ENCODE results near the gene PTPRD.

DNA sequence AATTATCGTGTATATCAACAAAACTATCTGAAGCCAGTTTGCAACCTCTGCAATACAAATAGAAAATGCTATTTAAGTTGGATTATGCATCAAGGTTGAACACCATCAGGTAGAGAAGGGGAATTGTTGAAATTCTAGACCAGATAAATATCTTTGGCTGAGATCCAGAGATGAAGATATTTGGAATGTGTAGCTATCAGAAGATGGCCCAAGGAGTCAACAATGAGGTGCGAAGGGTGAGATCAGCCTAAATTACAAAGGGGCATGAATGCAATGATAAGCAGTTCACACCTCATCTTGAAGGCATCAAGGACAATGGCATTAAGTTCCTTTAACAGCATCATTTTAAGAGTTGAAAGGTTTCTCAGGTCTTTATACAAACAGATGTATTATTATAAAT, 2241.1 kb downstream of the PTPRD start:
- TF ChIP-seq, protein P1, sequence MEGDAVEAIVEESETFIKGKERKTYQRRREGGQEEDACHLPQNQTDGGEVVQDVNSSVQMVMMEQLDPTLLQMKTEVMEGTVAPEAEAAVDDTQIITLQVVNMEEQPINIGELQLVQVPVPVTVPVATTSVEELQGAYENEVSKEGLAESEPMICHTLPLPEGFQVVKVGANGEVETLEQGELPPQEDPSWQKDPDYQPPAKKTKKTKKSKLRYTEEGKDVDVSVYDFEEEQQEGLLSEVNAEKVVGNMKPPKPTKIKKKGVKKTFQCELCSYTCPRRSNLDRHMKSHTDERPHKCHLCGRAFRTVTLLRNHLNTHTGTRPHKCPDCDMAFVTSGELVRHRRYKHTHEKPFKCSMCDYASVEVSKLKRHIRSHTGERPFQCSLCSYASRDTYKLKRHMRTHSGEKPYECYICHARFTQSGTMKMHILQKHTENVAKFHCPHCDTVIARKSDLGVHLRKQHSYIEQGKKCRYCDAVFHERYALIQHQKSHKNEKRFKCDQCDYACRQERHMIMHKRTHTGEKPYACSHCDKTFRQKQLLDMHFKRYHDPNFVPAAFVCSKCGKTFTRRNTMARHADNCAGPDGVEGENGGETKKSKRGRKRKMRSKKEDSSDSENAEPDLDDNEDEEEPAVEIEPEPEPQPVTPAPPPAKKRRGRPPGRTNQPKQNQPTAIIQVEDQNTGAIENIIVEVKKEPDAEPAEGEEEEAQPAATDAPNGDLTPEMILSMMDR (IDR thresholded peaks at IDR 0.05 in 2 of 3, conservative IDR thresholded peaks at IDR 0.05 in 1 of 3; ENCODE audit: borderline replicate concordance in 1 of 3, insufficient read depth in 1 of 3, low read depth in 2 of 3, low read length in 2 of 3) = no peak
- no peak for TF ChIP-seq POLR2A (IDR thresholded peaks at IDR 0.05; ENCODE audit: borderline replicate concordance, extremely low read depth, insufficient read depth, insufficient read length)
- TF ChIP-seq EZH2 (IDR thresholded peaks at IDR 0.05) = no peak
- no peak for TF ChIP-seq EGR1 (IDR thresholded peaks at IDR 0.05; ENCODE audit: low read depth)
- no peak for TF ChIP-seq RAD21 (IDR thresholded peaks at IDR 0.05; ENCODE audit: low read depth)
- no peak for TF ChIP-seq POLR2AphosphoS5 (IDR thresholded peaks at IDR 0.05; ENCODE audit: low read depth, low read length)
- TF ChIP-seq CBX3 (IDR thresholded peaks at IDR 0.05; ENCODE audit: low read depth) = no peak
- TF ChIP-seq MAX (IDR thresholded peaks at IDR 0.05) = no peak
- TF ChIP-seq YY1 (IDR thresholded peaks at IDR 0.05; ENCODE audit: extremely low read depth, insufficient replicate concordance, low read depth, low read length) = no peak
- no peak for TF ChIP-seq SRF (IDR thresholded peaks at IDR 0.05; ENCODE audit: low read depth)
- no peak for TF ChIP-seq ZBTB33 (IDR thresholded peaks at IDR 0.05; ENCODE audit: extremely low read depth, insufficient replicate concordance, low read length)
- no peak for TF ChIP-seq EZH2phosphoT487 (IDR thresholded peaks at IDR 0.05; ENCODE audit: borderline replicate concordance)
